ENCODE measurements around the gene SCTR. TPM values are rescaled to one million over a fixed set of nuclear protein-coding genes. Genes with fewer than 3 reads are reported as not detected.

Gene SCTR
- total and polyA plus RNA-seq, 2 of the 13 experiments (the other 11 are each of a cell fraction or from before 2014, with no cell fraction given) = not detected

DNA sequence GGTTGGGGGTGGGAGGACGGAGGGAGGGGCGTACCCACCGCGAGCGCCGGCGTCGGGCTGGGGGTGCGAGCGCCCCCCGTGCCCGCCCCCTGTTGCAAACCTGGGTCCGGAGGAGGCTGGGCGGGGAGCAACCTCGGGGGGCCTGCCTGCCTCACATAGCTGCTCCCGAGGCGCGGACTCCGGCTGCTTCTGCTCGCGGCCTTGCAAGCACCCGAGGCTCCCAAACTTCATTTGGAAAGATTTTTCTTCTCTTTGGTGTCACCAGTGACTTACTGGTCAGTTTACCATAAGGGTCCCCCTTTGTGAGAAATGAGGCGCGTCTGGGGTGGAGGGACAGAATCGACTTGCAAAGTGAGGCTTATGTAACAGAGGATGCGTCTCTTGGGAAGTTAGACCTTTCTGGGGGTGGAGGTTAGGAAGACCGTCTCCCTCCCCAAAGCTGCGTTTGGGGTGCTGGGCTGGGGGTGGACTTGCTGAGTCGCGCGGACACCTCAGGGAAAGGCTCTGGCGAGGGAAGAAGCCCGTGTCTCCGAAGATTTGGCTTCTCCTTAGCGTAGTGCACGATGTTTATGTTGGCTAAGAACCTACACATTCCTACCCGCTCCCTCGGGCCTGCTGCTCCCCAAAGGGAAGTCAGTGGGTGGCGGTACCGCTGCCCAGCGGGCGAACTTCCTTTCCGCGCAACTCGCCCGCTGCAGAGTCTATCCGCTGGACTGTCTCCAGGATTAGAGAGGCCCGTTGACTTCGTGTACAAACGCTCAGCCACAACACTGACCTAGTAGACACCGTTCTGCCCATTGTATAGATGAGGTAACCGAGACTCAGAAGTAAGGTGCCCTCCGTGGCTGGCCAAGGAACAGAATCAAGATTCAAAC, 92.1 kb downstream of the SCTR start (continued):
- TF ChIP-seq, protein P1, sequence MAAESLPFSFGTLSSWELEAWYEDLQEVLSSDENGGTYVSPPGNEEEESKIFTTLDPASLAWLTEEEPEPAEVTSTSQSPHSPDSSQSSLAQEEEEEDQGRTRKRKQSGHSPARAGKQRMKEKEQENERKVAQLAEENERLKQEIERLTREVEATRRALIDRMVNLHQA (CRISPR knock-in tag; IDR thresholded peaks at IDR 0.05) = no peak
- TF ChIP-seq, protein P2, sequence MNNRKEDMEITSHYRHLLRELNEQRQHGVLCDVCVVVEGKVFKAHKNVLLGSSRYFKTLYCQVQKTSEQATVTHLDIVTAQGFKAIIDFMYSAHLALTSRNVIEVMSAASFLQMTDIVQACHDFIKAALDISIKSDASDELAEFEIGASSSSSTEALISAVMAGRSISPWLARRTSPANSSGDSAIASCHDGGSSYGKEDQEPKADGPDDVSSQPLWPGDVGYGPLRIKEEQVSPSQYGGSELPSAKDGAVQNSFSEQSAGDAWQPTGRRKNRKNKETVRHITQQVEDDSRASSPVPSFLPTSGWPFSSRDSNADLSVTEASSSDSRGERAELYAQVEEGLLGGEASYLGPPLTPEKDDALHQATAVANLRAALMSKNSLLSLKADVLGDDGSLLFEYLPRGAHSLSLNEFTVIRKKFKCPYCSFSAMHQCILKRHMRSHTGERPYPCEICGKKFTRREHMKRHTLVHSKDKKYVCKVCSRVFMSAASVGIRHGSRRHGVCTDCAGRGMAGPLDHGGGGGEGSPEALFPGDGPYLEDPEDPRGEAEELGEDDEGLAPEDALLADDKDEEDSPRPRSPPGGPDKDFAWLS (CRISPR knock-in tag; IDR thresholded peaks at IDR 0.05; ENCODE audit: borderline replicate concordance) = no peak
- TF ChIP-seq ZNF333 (CRISPR knock-in tag; IDR thresholded peaks at IDR 0.05; ENCODE audit: borderline replicate concordance) (no peak), ZNF234 (CRISPR knock-in tag; conservative IDR thresholded peaks at IDR 0.05) (no peak), NCOA2 (CRISPR knock-in tag; IDR thresholded peaks at IDR 0.05) (no peak), ZNF337 (CRISPR knock-in tag; IDR thresholded peaks at IDR 0.05; ENCODE audit: borderline replicate concordance, low read depth) (no peak), TBX2 (CRISPR knock-in tag; IDR thresholded peaks at IDR 0.05; ENCODE audit: borderline replicate concordance) (no peak), AGO1 (IDR thresholded peaks at IDR 0.05; ENCODE audit: low read depth, low read length, poor library complexity, severe bottlenecking) (no peak), CCDC6 (CRISPR knock-in tag; IDR thresholded peaks at IDR 0.05) (no peak; the same call in 1 of the 2 replicates), CHD2 (IDR thresholded peaks at IDR 0.05; ENCODE audit: low read depth, low read length) (0 out of 2 replicates have a peak, but pooled peaks have one; percentile 0), CBX5 (CRISPR knock-in tag; IDR thresholded peaks at IDR 0.05; ENCODE audit: borderline replicate concordance) (no peak), GPN1 (CRISPR knock-in tag; IDR thresholded peaks at IDR 0.05; ENCODE audit: borderline replicate concordance) (no peak), ZNF703 (CRISPR knock-in tag; IDR thresholded peaks at IDR 0.05; ENCODE audit: borderline replicate concordance) (no peak), MXI1 (IDR thresholded peaks at IDR 0.05; ENCODE audit: borderline replicate concordance, low read depth, low read length) (no peak), ZNF160 (CRISPR knock-in tag; IDR thresholded peaks at IDR 0.05) (0 out of 2 replicates have a peak, but pooled peaks have one; percentile 44), ZNF207 (IDR thresholded peaks at IDR 0.05; ENCODE audit: borderline replicate concordance) (no peak), HNRNPH1 (optimal IDR thresholded peaks at IDR 0.05; ENCODE audit: low read depth, low read length) (no peak), ZNF816 (CRISPR knock-in tag; IDR thresholded peaks at IDR 0.05; ENCODE audit: borderline replicate concordance) (no peak), ZNF251 (CRISPR knock-in tag; IDR thresholded peaks at IDR 0.05) (no peak), SAFB2 (CRISPR knock-in tag; IDR thresholded peaks at IDR 0.05; ENCODE audit: borderline replicate concordance, low read depth) (no peak), ZNF780A (CRISPR knock-in tag; IDR thresholded peaks at IDR 0.05) (no peak)
- TF ChIP-seq, protein P3, sequence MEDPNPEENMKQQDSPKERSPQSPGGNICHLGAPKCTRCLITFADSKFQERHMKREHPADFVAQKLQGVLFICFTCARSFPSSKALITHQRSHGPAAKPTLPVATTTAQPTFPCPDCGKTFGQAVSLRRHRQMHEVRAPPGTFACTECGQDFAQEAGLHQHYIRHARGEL (CRISPR knock-in tag; IDR thresholded peaks at IDR 0.05) = no peak
- TF ChIP-seq, protein P4, sequence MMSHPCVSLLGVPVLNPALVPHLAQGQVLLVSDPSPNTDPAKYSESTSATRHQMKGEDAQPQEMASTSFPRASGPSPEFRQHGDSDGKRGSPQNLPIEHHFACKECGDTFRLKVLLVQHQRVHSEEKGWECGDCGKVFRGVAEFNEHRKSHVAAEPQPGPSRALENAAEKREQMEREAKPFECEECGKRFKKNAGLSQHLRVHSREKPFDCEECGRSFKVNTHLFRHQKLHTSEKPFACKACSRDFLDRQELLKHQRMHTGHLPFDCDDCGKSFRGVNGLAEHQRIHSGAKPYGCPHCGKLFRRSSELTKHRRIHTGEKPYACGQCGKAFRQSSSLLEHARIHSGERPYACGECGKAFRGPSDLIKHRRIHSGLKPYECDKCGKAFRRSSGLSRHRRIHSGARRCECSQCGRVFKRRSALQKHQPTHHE (CRISPR knock-in tag; IDR thresholded peaks at IDR 0.05; ENCODE audit: borderline replicate concordance) = no peak
- TF ChIP-seq, protein P5, sequence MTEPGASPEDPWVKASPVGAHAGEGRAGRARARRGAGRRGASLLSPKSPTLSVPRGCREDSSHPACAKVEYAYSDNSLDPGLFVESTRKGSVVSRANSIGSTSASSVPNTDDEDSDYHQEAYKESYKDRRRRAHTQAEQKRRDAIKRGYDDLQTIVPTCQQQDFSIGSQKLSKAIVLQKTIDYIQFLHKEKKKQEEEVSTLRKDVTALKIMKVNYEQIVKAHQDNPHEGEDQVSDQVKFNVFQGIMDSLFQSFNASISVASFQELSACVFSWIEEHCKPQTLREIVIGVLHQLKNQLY (CRISPR knock-in tag; IDR thresholded peaks at IDR 0.05) = no peak
- TF ChIP-seq, protein P6, sequence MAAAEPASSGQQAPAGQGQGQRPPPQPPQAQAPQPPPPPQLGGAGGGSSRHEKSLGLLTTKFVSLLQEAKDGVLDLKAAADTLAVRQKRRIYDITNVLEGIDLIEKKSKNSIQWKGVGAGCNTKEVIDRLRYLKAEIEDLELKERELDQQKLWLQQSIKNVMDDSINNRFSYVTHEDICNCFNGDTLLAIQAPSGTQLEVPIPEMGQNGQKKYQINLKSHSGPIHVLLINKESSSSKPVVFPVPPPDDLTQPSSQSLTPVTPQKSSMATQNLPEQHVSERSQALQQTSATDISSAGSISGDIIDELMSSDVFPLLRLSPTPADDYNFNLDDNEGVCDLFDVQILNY (CRISPR knock-in tag; conservative IDR thresholded peaks at IDR 0.05) = no peak
